ACHN (cell line): Measurements from ENCODE around the gene AGMAT.
"Not testable (repeated sequence)": the region's sequence is repeated elsewhere in the genome, so short reads cannot be mapped to it uniquely, and the experiment has no call there.

Experiments
- DNase-seq: peaks from one replicate; pipeline ENCODE4 v3.0.0-alpha.2; 2015
- in situ Hi-C: cut with HindIII; loops from 2 replicates; pipeline ENCODE4 v1.10.0; 2017; ENCODE audit warnings: low sequenced_read_pairs, low pct_ligation_motif_present, low pct_unique_long_range_greater_than_20kb

Gene AGMAT

DNA sequence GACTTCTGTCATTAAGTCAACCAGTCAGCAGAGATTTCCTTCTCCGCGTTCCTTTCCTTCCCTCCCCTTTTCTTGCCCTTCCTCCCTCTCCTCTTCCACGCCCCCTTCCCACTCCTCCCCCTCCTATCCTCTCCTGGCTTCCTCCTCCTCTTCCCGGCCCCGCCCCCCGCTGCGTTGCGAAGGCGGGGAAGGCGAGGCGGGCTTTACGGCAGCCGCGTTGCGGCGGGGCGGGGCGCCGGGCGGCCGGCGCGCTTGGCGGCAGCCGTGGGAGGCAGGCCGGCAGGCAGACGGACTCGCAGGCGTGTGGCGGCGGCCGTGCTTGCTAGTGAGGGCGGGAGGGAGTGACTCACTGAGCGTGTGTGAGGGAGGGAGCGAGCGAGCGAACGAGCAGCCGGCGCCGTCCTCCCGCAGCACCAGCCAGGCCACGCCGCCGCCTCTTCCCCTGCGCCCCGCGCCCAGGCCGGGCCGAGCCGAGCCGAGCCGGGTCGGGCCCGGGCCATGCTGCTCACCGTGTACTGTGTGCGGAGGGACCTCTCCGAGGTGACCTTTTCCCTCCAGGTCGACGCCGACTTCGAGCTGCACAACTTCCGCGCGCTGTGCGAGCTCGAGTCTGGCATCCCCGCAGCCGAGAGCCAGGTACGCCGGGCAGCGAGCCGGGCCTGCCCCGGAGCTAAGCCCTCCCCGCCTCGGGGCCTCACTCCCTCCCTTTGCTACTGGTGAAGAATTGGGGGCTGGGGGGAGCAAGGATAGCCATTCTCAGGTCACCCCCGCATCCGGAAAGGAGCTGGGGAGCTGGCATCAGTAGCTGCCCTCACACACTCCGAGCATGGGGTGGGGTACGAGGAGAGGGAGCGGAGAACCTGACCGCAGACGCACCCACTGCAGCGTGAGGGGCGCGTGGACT, 32.6 kb upstream of the AGMAT start, which contains the start of gene DDI2:
Gene DDI2, plus strand, starts transcription at position 286 of the 904 bp plus-strand sequence. Its CDS starts 213 bp downstream, at position 499.
- in situ Hi-C loops = no loop called here

DNA sequence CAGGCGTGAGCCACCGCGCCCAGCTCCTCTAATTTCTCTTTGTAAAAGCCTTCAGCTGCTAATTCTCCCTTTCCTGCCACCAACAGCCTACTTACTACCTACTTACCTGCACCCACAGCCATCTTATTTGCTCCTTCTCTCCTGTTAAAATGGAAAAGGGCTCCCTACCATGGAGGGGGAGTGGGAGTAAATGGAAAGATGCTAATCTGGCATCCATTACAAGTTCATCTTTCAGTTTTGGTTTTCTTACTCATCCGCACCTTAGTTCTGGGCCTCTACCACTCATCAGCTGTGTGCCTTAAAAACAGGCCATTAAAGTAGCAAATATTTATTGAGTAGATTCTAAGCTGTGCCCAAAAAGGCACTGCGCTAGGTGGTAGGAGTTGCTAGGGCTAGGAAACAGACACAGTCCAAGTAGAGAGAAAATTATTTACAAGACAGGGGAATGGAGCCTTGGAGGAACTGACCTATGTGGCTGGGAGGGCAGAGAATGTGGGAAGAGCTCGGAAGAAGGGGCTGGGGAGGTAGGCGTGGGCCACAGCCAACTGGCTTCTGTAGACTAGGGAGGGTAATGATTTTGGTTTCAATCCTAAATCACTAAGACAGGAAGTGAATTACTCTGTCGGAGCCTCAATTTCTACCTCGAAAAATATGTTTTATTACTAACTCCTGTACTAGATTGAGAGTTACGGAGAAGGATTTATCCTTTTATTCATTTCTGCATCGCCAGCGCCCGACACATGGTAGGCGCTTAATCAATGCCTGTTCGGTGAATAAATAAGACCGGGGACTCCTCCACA, 31.7 kb upstream of the AGMAT start:
- in situ Hi-C loops = no loop called here
- peak; percentile 58 for DNase-seq

More for the DNA sequence above, 32.6 kb upstream of the AGMAT start, which contains the start of gene DDI2:
- DNase-seq = peak; percentile 97

DNA sequence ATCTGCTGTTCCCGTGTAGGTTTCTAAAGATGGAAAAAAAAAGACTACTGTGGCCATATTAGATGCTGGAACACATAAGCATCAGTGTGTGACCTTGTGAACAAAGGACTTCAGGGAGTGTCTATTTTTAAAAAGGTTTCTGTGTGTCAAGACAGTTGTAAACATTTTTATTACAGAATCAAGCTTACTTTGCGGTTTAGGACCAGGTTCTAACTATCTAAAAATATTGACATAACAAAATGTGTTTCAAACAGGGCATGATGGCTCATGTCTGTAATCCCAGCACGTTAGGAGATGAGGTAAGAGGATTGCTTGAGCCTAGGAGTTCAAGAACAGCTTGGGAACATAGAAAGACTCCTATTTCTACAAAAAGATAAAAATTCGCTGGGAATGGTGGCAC, 25.3 kb upstream of the AGMAT start:
- DNase-seq = no peak
- in situ Hi-C loops = no loop called here

DNA sequence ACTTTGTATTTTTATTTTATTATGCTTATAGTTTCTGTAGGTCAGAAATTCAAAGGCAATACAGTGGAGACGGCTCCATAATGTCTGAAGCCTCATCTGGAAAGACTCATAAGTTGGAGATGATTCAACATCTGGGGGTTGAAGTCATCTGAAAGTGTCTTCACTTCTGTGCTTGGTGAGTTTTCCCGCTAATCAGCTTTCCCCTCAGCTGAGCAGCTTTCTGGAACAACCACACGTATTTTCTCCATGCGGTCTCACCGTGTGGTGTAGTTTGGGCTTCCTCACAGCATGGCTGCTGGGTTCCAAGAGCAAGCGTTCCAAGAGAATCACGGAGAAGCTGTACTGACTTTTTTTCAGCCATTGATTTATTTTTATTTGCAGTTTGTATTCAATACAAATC, 24.8 kb upstream of the AGMAT start:
- in situ Hi-C loops = no loop called here
- no peak for DNase-seq

DNA sequence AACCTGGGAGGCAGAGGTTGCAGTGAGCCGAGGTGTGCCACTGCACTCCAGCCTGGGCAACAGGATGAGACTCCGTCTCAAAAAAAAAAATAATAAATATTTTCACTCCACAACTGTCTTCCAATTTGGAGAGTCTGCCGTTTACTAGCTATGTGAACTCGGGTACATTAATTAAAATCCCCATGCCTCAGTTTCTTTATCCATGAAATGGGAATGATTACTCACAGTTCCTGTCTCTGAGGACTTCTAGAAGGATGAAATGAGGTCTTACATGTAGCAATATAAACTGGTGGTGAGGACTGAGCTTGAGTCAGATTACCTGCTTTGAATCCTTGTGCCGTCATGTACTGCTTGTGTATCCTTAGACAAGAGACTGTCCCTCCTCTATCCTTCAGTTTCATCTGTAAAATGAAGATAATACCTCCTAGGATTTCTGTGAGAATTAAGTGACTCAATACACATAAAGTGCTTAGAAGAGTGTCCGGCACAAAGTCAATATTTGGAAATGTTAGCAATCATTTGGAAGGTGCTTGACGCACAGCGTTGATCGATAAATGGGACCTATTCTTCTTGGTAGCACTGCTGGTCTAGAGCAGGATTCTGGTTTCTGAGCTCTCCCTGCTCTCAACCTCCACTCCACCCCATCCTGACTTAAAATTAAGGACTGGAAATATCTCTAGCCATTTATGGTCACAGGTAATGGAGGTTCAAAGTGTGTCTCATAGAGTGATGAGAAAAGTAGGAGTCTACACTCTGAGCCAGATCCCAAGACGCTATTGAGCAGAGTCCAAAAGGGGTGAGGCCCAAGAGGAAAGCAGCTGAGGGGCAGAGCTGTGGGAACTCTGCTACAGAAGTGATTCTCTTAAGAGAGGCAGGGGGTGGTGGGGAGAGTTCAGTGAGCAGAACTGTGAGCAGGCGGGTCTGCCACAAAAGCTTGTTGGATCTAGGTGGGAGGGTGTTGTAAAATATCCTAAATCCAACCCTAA, 20.8 kb upstream of the AGMAT start:
- DNase-seq = no peak
- in situ Hi-C loops = no loop called here

DNA sequence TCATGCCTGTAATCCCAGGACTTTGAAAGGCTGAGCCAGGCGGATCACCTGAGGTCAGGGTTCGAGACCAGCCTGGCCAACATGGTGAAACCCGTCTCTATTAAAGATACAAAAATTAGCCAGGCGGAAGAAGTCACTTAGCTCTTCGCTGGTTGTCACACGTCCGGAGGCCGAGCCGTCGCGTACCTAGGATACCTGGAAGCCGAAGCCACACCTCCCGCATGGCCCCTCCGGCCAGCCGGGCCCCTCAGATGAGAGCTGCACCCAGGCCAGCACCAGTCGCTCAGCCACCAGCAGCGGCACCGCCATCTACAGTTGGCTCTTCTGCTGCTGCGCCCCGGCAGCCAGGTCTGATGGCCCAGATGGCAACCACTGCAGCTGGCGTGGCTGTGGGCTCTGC, 19.5 kb upstream of the AGMAT start:
- DNase-seq, in situ Hi-C loops: not testable (repeated sequence)

DNA sequence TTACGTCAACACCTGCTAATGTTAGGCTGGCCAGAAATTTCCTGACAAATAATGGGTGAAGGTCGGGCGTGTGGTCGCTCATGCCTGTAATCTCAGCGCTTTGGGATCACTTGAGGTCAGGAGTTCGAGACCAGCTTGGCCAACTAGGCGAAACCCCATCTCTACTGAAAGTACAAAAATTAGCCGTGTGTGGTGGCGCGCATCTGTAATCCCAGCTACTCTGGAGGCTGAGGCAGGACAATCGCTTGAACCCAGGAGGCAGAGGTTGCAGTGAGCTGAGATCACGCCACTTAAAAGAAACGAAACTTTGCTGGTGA, 19.1 kb upstream of the AGMAT start:
- in situ Hi-C loops, DNase-seq: not testable (repeated sequence)

DNA sequence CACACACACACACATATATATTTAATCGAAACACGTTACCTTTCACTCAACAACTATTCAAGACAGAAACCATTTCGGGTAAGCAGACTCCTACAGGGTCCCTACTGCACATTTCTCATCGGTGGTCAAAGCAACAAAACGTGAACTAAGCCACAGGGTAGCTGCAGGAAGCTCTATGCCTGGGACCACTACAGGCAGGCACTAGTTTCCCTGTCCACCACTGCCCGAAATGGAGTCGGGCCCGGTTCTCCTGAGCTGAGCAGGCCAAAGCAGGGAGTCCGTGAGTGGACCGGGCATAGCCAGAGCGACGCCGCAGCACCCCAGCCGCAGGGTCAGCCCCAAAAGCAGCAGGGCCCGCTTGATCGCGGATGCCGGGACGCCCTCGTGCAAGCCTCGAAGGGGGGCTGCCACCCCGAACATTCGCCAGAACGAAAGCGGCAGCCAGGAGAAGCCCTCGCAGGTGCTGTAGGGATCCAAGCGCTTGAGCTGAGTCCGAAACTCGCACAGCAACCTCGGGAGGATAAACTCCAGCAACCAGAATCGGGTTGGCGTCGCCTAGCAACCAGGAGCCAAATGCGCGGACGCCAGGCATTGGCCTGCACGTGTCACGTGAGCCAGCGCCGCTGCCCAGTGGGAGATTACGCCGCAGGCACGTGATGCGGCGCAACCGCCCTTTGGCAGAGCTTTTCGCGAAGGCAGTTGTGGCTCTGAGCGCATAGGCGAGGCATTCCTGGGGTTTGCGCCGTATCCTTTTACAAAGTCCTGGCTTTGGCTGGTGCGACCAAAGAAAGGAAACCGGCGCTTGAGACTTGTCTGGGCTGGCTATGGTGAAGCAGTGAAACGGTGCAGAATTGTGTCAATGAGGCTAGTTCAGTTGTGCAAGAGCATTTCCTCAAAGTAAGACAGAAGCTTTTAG, 18.5 kb upstream of the AGMAT start:
- peak; percentile 96 for DNase-seq
- in situ Hi-C loops = no loop called here

DNA sequence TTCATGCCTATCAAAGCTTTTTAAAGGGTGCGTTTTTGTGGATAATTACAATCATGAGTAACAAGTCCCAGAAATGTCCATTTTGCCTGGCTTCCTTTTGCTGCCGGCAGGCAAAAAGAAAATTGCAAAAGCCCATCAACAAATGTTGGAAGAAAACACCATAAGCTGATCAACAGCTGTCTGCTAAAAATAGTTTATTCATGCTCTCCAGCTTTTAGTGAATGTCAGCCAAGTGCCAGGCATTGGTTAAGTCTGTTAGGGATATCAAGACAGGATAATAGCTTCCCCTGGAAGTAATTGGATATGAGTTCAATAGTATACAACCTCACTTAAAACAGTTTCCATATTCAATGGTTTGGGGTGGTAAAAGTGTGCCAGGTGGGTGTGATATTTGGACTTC, 13.6 kb upstream of the AGMAT start:
- in situ Hi-C loops = no loop called here

DNA sequence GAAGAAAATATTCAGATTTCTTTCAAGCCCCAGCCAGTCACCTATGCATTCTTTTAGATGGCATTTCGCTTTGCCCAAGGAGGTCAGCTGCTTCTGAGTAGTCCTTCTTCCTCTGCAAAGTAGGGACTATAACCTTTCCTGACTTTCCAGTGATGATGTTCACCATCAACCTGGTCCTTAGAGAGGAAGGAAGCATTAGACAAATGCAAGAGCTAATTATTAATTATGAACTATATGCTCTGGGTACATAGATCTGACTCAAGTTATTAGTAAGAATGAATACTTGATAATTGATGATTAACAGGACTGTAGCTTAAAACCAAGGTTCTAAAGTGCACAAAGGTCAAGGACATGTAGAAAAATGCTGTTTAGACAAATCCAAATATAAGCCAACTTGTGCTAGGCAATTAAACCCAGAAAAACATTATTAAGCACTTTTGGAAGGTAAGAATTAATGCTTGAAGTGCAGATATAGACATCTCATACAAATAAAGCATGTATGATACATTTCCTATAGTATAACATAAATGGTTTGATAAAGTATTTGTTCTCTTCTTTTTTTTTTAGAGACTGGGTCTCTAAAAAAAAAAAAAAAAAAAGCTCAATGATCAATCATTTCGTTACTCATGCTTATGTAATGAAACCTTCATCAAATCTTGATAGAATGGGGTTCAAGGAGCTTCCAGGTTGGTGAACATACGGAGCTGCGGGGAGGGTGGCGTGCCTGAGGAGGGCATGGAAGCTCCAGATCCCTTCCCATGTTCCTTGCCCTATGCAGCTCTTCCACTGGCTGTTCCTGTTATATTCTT, 11.2 kb upstream of the AGMAT start:
- in situ Hi-C loops = no loop called here
- no peak for DNase-seq

More for the DNA sequence above, 13.6 kb upstream of the AGMAT start:
- DNase-seq = no peak

DNA sequence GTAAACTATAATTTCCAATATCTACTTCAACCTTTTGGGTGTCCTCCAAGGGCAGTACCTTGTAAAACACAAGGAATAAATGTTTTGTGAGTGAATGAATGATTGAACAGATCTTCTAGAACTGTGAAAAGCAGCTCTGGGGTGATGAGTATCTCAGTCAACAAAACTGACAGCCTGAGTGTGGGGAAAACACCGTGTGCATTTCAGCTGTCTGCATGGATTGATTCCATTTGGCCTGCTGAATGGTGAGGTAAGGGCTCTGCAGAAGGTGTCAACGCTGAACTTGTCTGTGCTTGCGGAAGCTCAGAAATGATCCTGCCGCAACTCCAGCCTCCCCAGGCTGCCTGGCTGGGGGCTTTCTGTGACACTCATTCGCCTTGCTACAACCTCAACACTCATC, 7.4 kb upstream of the AGMAT start:
- in situ Hi-C loops = no loop called here
- DNase-seq = no peak

DNA sequence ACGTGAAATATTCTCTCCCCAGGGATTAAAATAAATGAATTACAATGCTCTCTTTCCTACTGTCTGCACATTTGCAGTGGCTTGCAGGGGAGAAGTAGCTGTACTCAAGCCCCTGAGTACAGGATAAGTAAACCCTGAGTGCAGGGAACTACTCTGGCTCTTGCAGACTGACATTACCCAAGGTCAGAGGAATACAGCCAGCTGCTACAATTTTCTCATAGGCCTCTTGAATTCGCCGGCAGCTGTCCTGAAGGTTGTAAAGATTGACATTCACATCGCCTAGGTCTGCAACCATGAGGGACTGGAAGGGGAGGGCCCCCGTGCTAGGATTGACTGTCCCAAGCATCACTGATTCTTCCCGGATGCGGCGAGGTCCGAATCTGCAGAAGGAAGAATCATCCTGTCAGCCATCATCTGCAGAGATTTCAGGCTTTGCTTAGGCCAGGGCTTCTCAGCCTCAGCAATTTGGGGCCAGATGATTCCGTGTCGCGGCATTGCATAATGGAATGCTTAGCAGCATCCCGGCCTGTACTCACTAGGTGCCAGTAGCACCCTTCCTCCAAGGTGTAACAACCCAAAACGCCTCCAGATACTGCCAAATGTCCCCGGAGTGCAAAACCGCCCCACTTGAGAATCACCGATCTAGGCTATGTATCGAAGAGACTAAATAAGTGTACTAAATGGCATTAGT, 1.7 kb downstream of the AGMAT start:
- in situ Hi-C loops = no loop called here
- no peak for DNase-seq

DNA sequence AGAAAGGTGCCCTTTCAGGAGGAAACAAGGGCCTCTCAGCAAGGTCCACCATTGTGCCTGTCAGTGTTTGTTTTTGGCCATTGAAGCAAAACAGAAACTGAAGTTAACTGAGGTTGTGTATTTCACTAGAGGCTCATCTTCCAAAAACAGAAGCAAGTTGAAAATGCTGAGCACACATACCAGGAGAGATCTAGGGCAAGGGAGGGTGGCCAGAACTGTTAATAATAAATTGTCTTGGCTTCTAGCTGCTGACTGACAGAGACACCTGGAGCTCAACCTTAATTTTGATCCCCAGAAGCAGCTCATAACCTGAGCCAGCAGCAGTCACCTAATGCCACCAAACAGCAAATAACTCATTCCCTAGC, 5.2 kb downstream of the AGMAT start:
- in situ Hi-C loops = no loop called here
- DNase-seq = no peak

DNA sequence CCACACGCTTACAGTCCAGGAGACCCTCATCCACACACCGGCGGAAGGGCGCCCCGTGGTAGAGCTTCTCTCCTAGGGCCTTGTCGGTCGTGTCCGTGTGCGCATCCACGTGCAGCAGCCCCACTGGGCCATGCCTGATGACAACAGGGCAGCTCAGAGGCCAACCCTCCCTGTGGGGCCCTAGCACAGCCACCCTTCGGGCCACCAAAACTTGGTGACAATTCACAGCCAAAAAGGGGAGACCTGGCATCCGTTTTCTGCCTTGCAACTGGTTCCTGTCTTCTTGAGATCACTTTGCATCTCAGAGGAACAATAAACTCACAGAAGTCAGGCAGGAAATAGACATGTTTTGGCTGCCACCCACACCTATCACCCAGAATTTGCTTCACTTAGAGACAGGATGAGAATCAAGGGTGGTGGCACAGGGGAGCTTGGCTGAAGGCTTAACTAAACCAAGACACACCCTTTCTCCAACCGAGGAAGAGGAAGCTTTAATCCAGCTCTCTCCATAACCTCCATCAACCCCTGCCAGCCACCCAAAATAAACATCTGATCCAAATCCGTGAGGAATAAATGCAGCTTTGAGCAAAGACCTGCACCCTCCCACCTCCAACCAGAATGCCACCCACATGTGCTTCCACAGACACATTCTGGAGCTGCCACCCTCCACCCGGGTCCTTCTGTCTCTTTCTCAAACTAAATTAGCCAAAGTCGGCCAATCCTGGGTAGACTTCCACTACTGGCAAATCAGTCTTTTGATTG, 5.7 kb downstream of the AGMAT start:
- in situ Hi-C loops = no loop called here
- no peak for DNase-seq

DNA sequence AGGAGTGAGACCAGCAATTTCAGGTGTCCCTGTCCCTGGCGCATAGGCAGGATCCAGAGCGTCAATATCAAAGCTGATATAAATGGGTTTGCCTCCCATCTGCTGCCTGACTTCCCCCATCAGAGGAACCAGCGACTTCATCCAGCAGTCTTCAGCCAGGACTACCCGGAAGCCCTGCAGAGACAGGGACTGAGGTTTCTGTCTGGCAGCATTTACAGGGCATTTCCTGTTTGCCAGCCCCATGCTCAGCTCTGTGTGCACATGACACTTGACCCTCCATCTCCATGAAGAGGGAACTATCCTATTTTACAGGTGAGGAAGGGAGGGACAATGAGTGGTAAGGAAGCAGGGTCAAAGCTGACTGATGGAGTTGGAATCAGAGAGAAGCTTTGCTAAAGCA, 7.2 kb downstream of the AGMAT start:
- DNase-seq = no peak
- in situ Hi-C loops = no loop called here
